Measurements from ENCODE around the gene COX7C.
"Not testable (repeated sequence)": the region's sequence is repeated elsewhere in the genome, so short reads cannot be mapped to it uniquely, and the experiment has no call there.

The COX7C gene

GRCh38 chr5:86617756-86618576, at the start of gene COX7C:
Gene COX7C (plus strand): TSS chr5:86617941. CDS start chr5:86618056, 115 bp downstream.
- peak; percentile 98 for DNase-seq

GRCh38 chr5:86569522-86570426, 48.0 kb upstream of the COX7C start:
- DNase-seq = not testable (repeated sequence)

GRCh38 chr5:86570427-86571083, 47.2 kb upstream of the COX7C start:
- DNase-seq = no peak

GRCh38 chr5:86571109-86571508, 46.6 kb upstream of the COX7C start:
- not testable (repeated sequence) for DNase-seq

- no peak for DNase-seq
Observed at GRCh38 chr5:86572825-86573517, 44.8 kb upstream of the COX7C start.

- no peak for DNase-seq
Observed at GRCh38 chr5:86579502-86579901, 38.2 kb upstream of the COX7C start.

- DNase-seq = no peak
Observed at GRCh38 chr5:86596476-86596875, 21.3 kb upstream of the COX7C start.

- DNase-seq = no peak
Observed at GRCh38 chr5:86605881-86606280, 11.9 kb upstream of the COX7C start.

- peak in 1 of 2 experiments; percentile 17 for DNase-seq
Observed at GRCh38 chr5:86613455-86613854, 4.3 kb upstream of the COX7C start.

GRCh38 chr5:86617309-86617755, 409 bp upstream of the COX7C start:
- peak in 1 of 2 experiments; percentile 13 for DNase-seq

- DNase-seq = no peak
Observed at GRCh38 chr5:86623785-86624483, 6.2 kb downstream of the COX7C start.

GRCh38 chr5:86625148-86625547, 7.4 kb downstream of the COX7C start:
- no peak for DNase-seq

- no peak for DNase-seq
Observed at GRCh38 chr5:86626149-86626548, 8.4 kb downstream of the COX7C start.

GRCh38 chr5:86631165-86631564, 13.4 kb downstream of the COX7C start:
- DNase-seq = no peak

- DNase-seq = no peak
Observed at GRCh38 chr5:86640998-86641397, 23.3 kb downstream of the COX7C start.

- DNase-seq = no peak
Observed at GRCh38 chr5:86644843-86645242, 27.1 kb downstream of the COX7C start.

GRCh38 chr5:86645885-86646284, 28.1 kb downstream of the COX7C start:
- DNase-seq = no peak

- DNase-seq = no peak
Observed at GRCh38 chr5:86646671-86647070, 28.9 kb downstream of the COX7C start.

- no peak for DNase-seq
Observed at GRCh38 chr5:86649832-86650505, 32.2 kb downstream of the COX7C start.

GRCh38 chr5:86660771-86661170, 43.0 kb downstream of the COX7C start:
- DNase-seq = not testable (repeated sequence)

GRCh38 chr5:86664173-86664572, 46.4 kb downstream of the COX7C start:
- no peak for DNase-seq
